Activated naive CD4-positive, alpha-beta T cell treated with anti-CD3 and anti-CD28 coated beads, Interleukin-2, amount 10 ng/mL, durations not matched to agents 7 days and 5 days (primary cell): ENCODE data around the gene SUPV3L1.
A peak's percentile ranks its signal among the peaks of the same experiment; 100 is the strongest.

Source experiments
- CTCF ChIA-PET: fragments of 350-600 bp; sonication (Branson Sonifier 250); formaldehyde crosslinking; loops from one replicate; lab custom pipeline; 2021; ENCODE audit warnings: antibody characterized with exemption; lab: Charles Lee
- DNase-seq: peaks from one replicate; pipeline ENCODE4 v3.0.0-alpha.2; 2020
- H3K27ac Mint-ChIP-seq: one replicate; pipeline ENCODE4 v1.8.0; 2021; ENCODE audit warnings: mild to moderate bottlenecking, moderate library complexity, mixed read lengths
- H3K27me3 Mint-ChIP-seq: one replicate; pipeline ENCODE4 v1.8.0; 2021; ENCODE audit warnings: mild to moderate bottlenecking, mixed read lengths
- H3K36me3 Mint-ChIP-seq: one replicate; pipeline ENCODE4 v1.8.0; 2021; ENCODE audit warnings: mixed read lengths
- H3K4me1 Mint-ChIP-seq: one replicate; pipeline ENCODE4 v1.8.0; 2021; ENCODE audit warnings: mixed read lengths
- H3K4me3 Mint-ChIP-seq: one replicate; pipeline ENCODE4 v1.8.0; 2021; ENCODE audit warnings: mild to moderate bottlenecking, moderate library complexity, mixed read lengths
- H3K9me3 Mint-ChIP-seq: one replicate; pipeline ENCODE4 v1.8.0; 2021; ENCODE audit warnings: mixed read lengths

The SUPV3L1 gene

GRCh38 chr10:69176823-69177222, 3.2 kb upstream of the SUPV3L1 start:
- DNase-seq: no peak
- Mint-ChIP-seq H3K9me3 (no peaks in the 10 kb centered on the region), H3K36me3 (peaks cover 1% of the 10 kb centered on the region), H3K4me3 (no peak overlapping the region), H3K27me3 (no peaks in the 10 kb centered on the region), H3K27ac (no peak overlapping the region), H3K4me1 (peaks cover 26% of the 10 kb centered on the region)
- CTCF ChIA-PET: no interaction called here

- Mint-ChIP-seq H3K9me3 (no peaks in the 10 kb centered on the region), H3K4me1 (peaks cover 33% of the 10 kb centered on the region), H3K36me3 (peaks cover 5% of the 10 kb centered on the region), H3K27ac (peak overlapping the region; percentile 99), H3K4me3 (peak overlapping the region; percentile 85), H3K27me3 (no peaks in the 10 kb centered on the region)
- DNase-seq: peak; percentile 49
- CTCF ChIA-PET: no interaction called here
These were observed 818 bp upstream of the SUPV3L1 start for GRCh38 chr10:69179089-69179742.

- DNase-seq: peak; percentile 34
- CTCF ChIA-PET: no interaction called here
- Mint-ChIP-seq H3K4me3 (peak overlapping the region; percentile 85), H3K27ac (peak overlapping the region; percentile 99), H3K4me1 (peaks cover 33% of the 10 kb centered on the region), H3K9me3 (no peaks in the 10 kb centered on the region), H3K36me3 (peaks cover 5% of the 10 kb centered on the region), H3K27me3 (no peaks in the 10 kb centered on the region)
These were observed 631 bp downstream of the SUPV3L1 start for GRCh38 chr10:69180525-69181204.

- peaks cover 33% of the 10 kb centered on the region for H3K4me1 Mint-ChIP-seq
- no peaks in the 10 kb centered on the region for H3K9me3 Mint-ChIP-seq
- H3K36me3 Mint-ChIP-seq: peaks cover 11% of the 10 kb centered on the region
- DNase-seq: no peak
- H3K27ac Mint-ChIP-seq: peak overlapping the region; percentile 99
- CTCF ChIA-PET: no interaction called here
- peak overlapping the region; percentile 85 for H3K4me3 Mint-ChIP-seq
- H3K27me3 Mint-ChIP-seq: no peaks in the 10 kb centered on the region
These were observed 1.4 kb downstream of the SUPV3L1 start for GRCh38 chr10:69181433-69181832.

GRCh38 chr10:69182005-69182404, 2.0 kb downstream of the SUPV3L1 start:
- peaks cover 12% of the 10 kb centered on the region for H3K36me3 Mint-ChIP-seq
- H3K4me1 Mint-ChIP-seq: peaks cover 33% of the 10 kb centered on the region
- H3K9me3 Mint-ChIP-seq: no peaks in the 10 kb centered on the region
- H3K27ac Mint-ChIP-seq: no peak overlapping the region
- DNase-seq: no peak
- CTCF ChIA-PET: interaction anchor here (1.3 kb wide), 1 partner anchor 91 kb away, joined by 3 read pairs; no protein-coding TSS in a partner anchor
- no peak overlapping the region for H3K4me3 Mint-ChIP-seq
- H3K27me3 Mint-ChIP-seq: no peaks in the 10 kb centered on the region

GRCh38 chr10:69186524-69186923, 6.5 kb downstream of the SUPV3L1 start:
- Mint-ChIP-seq H3K4me3 (no peak overlapping the region), H3K4me1 (peaks cover 9% of the 10 kb centered on the region), H3K27ac (no peak overlapping the region), H3K36me3 (peaks cover 24% of the 10 kb centered on the region), H3K27me3 (no peaks in the 10 kb centered on the region), H3K9me3 (no peaks in the 10 kb centered on the region)
- no peak for DNase-seq
- CTCF ChIA-PET: interaction anchor here (0.6 kb wide), 1 partner anchor 231 kb away, joined by 3 read pairs; no protein-coding TSS in a partner anchor

GRCh38 chr10:69201045-69201444, 21.0 kb downstream of the SUPV3L1 start:
- Mint-ChIP-seq H3K4me3 (no peak overlapping the region), H3K27me3 (no peaks in the 10 kb centered on the region), H3K9me3 (no peaks in the 10 kb centered on the region), H3K4me1 (peaks cover 36% of the 10 kb centered on the region), H3K36me3 (peaks cover 32% of the 10 kb centered on the region), H3K27ac (no peak overlapping the region)
- CTCF ChIA-PET: interaction anchor here (1.2 kb wide), 1 partner anchor 15 kb away, joined by 3 read pairs; no protein-coding TSS in a partner anchor
- no peak for DNase-seq

- Mint-ChIP-seq H3K27ac (peak overlapping the region; percentile 4), H3K4me3 (no peak overlapping the region), H3K9me3 (no peaks in the 10 kb centered on the region), H3K27me3 (no peaks in the 10 kb centered on the region), H3K36me3 (peaks cover 35% of the 10 kb centered on the region), H3K4me1 (peaks cover 45% of the 10 kb centered on the region)
- CTCF ChIA-PET: interaction anchor here (0.9 to 1.6 kb wide), 2 partner anchors 20 to 27 kb away, joined by 3 read pairs; no protein-coding TSS in a partner anchor
- no peak for DNase-seq
These were observed 22.3 kb downstream of the SUPV3L1 start for GRCh38 chr10:69202332-69202731.

- Mint-ChIP-seq H3K4me1 (peaks cover 29% of the 10 kb centered on the region), H3K4me3 (no peak overlapping the region), H3K9me3 (no peaks in the 10 kb centered on the region), H3K27me3 (no peaks in the 10 kb centered on the region), H3K27ac (no peak overlapping the region), H3K36me3 (peaks cover 39% of the 10 kb centered on the region)
- CTCF ChIA-PET: interaction anchor here (1.1 kb wide), 1 partner anchor 14 kb away, joined by 4 read pairs; no protein-coding TSS in a partner anchor
- no peak for DNase-seq
These were observed 28.7 kb downstream of the SUPV3L1 start for GRCh38 chr10:69208761-69209160.

GRCh38 chr10:69209787-69210484, 29.9 kb downstream of the SUPV3L1 start:
- no peak for DNase-seq
- CTCF ChIA-PET: no interaction called here
- peaks cover 30% of the 10 kb centered on the region for H3K4me1 Mint-ChIP-seq
- H3K9me3 Mint-ChIP-seq: no peaks in the 10 kb centered on the region
- H3K4me3 Mint-ChIP-seq: no peak overlapping the region
- peaks cover 37% of the 10 kb centered on the region for H3K36me3 Mint-ChIP-seq
- H3K27ac Mint-ChIP-seq: no peak overlapping the region
- H3K27me3 Mint-ChIP-seq: no peaks in the 10 kb centered on the region

- H3K27me3 Mint-ChIP-seq: no peaks in the 10 kb centered on the region
- no peak for DNase-seq
- no peaks in the 10 kb centered on the region for H3K9me3 Mint-ChIP-seq
- H3K27ac Mint-ChIP-seq: no peak overlapping the region
- H3K4me1 Mint-ChIP-seq: peaks cover 35% of the 10 kb centered on the region
- CTCF ChIA-PET: no interaction called here
- peaks cover 32% of the 10 kb centered on the region for H3K36me3 Mint-ChIP-seq
- H3K4me3 Mint-ChIP-seq: no peak overlapping the region
These were observed 31.1 kb downstream of the SUPV3L1 start for GRCh38 chr10:69211104-69211503.

- Mint-ChIP-seq H3K4me3 (no peak overlapping the region), H3K9me3 (no peaks in the 10 kb centered on the region), H3K27ac (no peak overlapping the region), H3K27me3 (no peaks in the 10 kb centered on the region), H3K4me1 (peaks cover 36% of the 10 kb centered on the region), H3K36me3 (peaks cover 28% of the 10 kb centered on the region)
- DNase-seq: no peak
- CTCF ChIA-PET: no interaction called here
These were observed 31.5 kb downstream of the SUPV3L1 start for GRCh38 chr10:69211524-69211923.

GRCh38 chr10:69213591-69214311, 33.7 kb downstream of the SUPV3L1 start:
- Mint-ChIP-seq H3K27me3 (peaks cover 4% of the 10 kb centered on the region), H3K4me1 (peaks cover 30% of the 10 kb centered on the region), H3K27ac (no peak overlapping the region), H3K4me3 (no peak overlapping the region), H3K36me3 (peaks cover 11% of the 10 kb centered on the region), H3K9me3 (no peaks in the 10 kb centered on the region)
- DNase-seq: no peak
- CTCF ChIA-PET: interaction anchor here (0.9 kb wide), 2 partner anchors 9 kb away, joined by 3 to 4 read pairs; no protein-coding TSS in a partner anchor
